SK-N-MC (cell line): ENCODE data around the gene PRPF6.

Experiments used
- EZH2 ChIP-seq: fragments of 200-600 bp; sonication (generic); IDR thresholded peaks from one replicate; pipeline ENCODE4 v1.6.1; 2017; ENCODE audit warnings: antibody characterized with exemption
- FOXP2 ChIP-seq: optimal IDR thresholded peaks from 2 replicates; pipeline ENCODE3; 2011; ENCODE audit warnings: mild to moderate bottlenecking, moderate library complexity; ENCODE audit not compliant: insufficient read depth; ENCODE audit errors: extremely low read length, control extremely low read depth
- POLR2AphosphoS5 ChIP-seq: IDR thresholded peaks from 2 replicates; pipeline ENCODE4 v1.6.1; 2012; ENCODE audit warnings: mild to moderate bottlenecking, low read depth, low read length, borderline replicate concordance

DNA sequence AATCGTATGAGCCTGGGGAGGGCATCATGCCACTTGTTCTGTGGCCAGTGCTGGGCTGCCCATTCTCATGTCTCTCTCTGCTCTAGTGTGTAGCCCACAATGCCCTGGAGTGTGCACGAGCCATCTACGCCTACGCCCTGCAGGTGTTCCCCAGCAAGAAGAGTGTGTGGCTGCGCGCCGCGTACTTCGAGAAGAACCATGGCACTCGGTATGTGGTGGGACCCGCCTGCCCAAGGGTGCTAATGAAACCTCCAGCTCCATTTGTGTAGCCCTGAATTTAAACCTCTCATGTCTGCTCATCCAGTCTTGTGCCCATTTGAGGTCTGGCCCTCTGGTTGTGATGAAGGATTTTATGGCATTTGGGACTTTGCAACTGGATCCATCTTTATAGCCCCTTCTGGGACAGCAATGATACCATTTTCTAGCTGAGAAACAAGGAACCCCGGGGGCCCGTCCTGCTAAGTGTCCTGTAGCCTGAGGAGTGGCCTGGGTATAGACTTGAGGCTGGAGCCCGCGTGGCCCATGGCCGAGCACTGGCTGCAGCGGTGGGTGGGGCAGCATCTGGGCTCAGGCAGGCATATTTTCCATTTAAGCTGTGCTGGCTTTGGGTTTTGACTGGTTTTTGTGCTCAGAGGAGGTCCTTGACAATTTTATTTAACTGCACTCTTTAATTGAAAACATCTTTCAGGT, 41.9 kb downstream of the PRPF6 start:
- no peak for TF ChIP-seq POLR2AphosphoS5
- TF ChIP-seq EZH2 = no peak
- no peak for TF ChIP-seq FOXP2
